Measurements from ENCODE around the gene PPFIA3.

- no peak for TF ChIP-seq CTCF (IDR thresholded peaks at IDR 0.05)
- TF ChIP-seq POLR2A (IDR thresholded peaks at IDR 0.05) = no peak
Observed at GRCh38 chr19:49119411-49120324, at the start of gene PPFIA3.

Measured in testis (tissue), 2 donors.